Measurements from ENCODE around the gene OR2A5.

GRCh38 chr7:144090667-144091066 is 41.9 kb downstream of the OR2A5 start:
- TF ChIP-seq CTCF (IDR thresholded peaks at IDR 0.05), result no peak
- no peak for TF ChIP-seq EP300 (IDR thresholded peaks at IDR 0.05)

Measured in tibial nerve (tissue), 4 donors.